AG08395 (cell line): ENCODE results near the gene SFTPA1.
"Not testable (repeated sequence)": the region's sequence is repeated elsewhere in the genome, so short reads cannot be mapped to it uniquely, and the experiment has no call there.

Experiments used
- DNase-seq: peaks from one replicate; pipeline ENCODE4 v3.0.0; 2012; ENCODE audit warnings: mixed read lengths, low spot score

The SFTPA1 gene

DNA sequence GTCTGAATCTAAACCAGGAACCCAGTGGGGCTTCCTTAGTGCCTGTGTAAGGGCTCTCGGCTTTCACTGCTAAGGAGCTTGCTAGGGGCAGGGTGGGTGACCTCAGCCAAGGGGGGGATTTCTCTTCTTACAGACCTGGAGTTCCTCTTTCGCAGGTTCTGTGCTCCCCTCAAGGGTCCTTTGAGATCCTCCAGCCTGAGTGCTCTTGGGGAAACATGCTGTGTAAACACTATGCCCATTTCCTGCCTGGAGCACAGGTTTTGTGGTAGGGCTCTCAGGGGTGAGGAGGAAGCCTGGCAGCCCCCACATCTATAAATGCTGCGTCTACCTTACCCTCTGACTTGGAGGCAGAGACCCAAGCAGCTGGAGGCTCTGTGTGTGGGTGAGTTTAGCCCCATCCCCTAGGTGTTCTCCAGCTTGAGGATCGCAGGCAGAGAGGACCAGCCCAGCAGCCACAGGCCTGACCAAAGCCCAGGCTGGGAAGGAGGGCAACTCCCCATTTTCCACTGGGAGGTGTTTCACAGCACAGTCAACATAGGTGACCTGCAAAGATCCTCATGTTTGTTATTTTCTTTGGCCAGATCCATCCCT, at the start of gene SFTPA1:
SFTPA1 (plus strand) TSS at position 339 of the 591 bp plus-strand sequence. CDS start 887 bp downstream, outside the sequence.
- DNase-seq = no peak

DNA sequence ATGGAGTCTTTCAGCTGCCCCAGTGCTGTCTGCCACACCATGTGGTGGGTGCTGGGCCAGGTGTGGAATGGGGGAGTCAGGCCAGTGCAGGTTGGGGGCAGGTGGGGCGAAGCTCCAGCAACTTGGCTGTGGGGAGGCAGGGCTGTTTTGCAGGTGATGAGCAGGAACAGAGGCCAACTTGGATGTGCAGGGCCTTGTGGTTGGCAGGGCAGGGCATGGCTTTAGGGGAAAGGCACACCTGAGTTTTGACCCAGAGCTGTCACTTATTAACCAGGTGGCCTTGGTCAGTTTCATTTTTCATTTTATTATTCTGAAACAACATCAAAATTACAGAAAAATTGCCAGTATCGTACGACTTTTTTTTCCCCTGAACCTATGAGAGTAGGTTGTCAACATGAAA, 49.5 kb upstream of the SFTPA1 start:
- no peak for DNase-seq

DNA sequence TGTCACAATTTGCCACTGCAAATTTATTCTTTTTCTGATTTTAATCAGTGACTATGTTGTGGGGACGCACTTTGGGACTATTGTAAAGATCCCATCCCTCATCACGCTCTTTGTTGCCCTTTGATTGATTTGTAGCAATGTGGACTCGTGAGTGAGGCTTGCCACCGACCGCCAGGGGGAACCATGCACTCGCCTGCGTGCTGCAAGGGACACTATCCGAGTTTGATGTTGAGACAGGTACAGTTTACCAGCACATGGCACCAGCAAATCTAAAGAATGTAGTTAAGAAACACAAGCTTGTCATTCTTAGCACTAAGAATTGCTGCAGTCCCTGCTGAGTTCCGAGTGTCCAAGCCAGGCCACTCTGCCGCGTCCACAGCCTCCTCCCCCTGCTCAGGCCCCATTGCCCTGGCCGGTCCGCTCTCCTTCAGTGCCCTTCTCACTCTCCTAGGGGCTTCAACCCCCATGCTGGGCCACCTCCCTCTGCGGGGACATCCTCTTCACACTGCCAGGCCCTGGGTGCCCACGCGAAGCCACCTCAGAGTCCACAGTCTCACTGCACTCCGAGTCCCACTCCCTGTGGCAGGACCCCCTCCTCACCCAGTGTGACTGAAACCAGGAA, 48.5 kb upstream of the SFTPA1 start:
- peak; percentile 62 for DNase-seq

DNA sequence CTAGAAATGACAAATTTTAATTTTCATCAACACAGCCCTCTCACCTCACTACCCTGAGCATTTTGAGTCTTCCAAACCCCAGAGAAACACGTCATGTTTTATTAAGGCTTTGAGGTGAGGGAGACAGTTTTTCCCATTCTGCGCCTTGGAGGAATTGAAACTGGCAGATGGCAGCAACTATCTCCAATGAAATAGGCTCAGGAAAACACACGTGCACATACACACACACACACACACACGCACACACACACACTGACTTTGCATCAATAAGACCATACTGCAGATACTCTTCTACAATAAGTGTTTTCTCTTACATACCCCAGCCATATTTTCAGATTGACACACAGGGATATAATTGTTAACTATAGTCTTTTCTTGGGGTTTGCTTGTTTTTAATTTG, 47.3 kb upstream of the SFTPA1 start:
- DNase-seq = no peak

DNA sequence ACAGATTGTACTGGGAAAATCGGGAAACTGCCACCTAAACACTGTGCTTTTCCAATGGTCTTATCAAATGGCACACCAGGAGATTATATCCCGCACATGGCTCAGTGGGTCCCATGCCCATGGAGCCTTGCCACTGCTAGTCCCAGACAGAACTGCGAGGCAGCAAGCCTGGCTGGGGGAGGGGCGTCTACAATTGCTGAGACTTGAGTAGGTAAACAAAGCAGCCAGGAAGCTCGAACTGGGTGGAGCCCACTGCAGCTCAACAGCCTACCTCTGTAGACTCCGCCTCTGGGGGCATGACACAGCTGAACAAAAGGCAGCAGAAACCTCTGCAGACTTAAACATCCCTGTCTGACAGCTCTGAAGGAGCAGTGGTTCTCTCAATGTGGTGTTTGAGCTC, 40.1 kb upstream of the SFTPA1 start:
- not testable (repeated sequence) for DNase-seq

DNA sequence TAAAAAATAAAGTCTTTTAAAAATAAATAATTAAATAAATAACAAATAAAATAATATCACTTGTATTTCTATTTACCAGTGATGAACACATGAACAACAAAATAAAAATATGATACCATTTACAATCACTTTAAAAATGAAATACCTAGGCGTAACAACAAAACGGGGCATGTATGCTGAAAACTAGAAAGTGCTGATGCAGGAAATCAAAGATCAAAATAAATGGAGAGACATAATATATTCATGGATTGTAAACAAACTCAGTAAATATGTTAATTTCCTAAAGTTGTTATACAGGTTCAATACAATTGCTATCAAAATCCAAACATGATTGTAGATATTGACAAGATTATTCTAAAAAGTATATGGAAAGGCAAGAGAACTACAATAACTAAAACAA, 31.4 kb upstream of the SFTPA1 start:
- no peak for DNase-seq

DNA sequence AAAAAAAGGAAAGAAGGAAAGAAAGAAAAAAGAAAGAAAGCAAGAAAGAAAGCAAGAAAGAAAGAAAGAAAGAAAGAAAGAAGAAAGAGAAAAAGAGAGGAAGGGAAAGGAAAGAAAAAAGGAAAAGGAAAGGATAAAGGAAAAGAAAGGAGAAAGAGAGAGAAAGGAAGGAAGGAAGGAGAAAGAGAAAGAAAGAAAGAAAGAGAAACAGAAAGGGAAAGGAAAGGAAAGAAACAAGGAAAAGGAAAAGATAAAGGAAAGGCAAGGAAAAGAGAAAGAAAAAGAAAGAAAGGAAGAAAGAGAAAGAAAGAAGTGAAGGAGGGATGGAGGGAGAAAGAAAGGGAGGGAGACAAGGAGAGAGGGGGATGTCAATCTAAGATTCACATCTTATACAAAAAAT, 29.7 kb upstream of the SFTPA1 start:
- DNase-seq = no peak

DNA sequence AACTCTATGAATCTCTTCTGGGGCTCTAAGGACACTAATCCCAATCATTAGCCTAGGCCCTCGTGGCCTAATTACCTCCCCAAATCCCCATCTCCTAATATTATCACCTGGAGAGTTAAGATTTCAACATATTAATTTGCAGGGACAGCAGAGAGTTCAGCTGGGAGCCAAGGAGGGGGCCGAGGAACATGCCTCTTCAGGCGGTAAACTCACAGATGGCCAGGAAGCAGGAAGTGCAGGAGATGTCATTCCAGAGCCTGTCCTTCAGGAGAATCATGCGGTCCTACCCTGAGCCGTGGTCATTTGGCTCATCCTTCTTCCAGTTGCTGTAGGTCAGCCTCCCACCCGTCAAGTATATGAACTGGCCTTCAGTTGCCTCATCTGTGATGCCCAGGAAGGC, 28.6 kb upstream of the SFTPA1 start:
- DNase-seq = no peak

DNA sequence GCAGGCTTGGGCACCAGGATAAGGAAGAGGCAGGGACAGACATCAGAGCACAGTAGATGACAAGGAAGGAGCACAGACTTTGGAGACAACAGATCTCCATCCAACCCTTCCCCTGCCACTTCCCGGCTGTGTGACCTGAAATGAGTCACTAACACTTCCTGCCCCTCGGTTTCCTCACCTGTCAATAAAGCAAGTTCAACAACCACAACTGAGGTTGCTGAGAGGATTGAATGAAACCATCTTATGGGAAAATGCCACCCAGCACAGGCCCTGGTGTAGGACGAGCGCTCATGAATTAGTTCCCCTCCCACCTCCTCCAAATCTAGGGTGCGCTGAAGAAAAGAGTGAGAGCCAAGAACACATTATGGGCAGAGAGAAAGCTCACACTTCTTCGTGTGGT, 27.8 kb upstream of the SFTPA1 start:
- not testable (repeated sequence) for DNase-seq

DNA sequence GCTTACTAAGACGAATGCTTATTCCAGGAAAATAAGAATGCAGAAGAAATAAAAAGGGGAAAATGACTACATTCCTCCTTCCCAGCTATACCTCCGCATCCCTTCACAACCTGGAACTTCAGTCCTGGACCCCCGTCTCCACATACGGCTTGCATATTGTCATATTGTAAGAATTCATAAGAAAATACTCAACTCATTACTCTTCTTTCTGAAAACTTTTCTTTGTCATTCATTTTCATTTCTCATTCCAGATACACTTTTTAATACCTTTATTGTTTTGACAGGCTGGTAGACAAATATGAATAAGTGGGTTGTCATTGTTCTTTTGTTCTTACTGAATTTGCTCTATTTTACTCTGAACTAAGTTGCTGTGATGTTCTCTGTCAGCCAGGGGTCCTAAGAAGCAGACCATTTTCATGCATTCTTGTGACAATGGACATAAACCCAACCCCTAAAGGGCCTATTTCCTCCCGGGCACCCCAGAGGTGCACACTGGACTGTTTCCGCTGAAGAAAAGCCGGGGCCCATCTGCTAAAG, 27.2 kb upstream of the SFTPA1 start:
- no peak for DNase-seq

DNA sequence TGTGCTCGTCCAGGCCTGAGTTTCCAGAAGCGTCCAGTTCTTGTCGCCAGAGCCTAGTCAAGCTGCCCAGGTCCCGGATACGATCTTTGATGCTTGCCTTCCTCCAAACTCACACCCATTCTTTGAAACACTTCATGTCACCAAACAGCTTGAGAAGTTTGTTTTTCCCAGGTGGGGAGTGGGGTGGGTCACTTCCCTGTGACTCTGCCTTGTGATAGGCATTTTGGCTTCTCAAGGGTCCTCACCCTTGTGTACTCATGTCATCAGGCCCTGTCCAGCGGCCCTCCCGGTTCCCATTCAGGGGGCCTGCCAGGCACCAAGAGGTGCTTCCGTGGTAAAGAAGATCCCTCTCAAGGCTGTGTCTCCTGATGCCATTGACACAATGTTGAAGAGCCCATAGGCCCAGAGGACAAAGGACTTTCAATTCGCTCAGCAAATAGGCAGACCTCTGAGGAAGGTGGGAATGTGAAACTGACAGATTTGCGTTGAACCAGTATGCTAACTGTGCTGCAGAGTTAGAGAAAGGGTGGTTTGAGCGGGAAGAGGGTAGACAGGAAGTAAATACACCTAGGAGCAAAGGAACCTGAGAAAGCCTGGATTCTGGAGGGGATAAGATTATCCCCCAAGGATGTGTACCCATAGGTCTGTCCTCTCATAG, 24.7 kb upstream of the SFTPA1 start:
- DNase-seq = no peak

DNA sequence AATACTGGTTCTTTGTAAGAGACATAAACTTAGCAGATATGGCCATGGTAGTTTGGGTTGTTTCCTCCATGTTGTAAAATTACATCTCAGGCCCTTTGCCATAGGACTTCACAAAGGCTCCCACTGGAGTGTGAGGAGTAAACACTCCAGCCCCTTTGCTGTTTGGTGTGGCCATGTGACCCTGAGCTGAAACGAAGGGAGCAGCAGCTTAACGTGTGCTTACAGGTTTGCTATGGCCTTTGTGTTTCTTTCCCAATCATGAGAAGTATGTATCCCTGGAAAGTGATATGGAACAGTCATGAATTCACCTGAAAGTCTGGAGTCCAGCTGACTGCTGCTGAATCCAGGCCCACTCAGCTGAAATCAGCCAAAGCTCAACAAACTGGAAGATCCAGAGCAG, 23.8 kb upstream of the SFTPA1 start:
- no peak for DNase-seq

DNA sequence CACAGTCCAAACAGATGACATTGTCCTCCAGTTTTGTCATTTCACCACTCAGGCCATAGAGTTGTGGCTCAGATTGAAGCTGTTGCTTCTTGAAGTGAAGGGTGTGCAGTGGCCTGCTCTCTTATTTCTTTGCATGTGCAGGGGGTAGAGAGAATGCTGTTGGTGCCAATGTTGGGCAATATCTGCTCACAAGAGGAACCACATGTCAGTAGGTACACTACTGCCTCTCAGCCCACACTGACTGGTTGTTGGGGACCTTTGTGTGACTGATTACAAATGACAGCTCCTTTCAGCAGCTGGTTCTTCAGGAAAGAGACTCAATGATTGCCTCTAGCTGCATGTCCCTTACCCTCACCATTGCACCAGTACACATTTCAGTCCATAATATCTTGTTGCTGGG, 21.9 kb upstream of the SFTPA1 start:
- no peak for DNase-seq

DNA sequence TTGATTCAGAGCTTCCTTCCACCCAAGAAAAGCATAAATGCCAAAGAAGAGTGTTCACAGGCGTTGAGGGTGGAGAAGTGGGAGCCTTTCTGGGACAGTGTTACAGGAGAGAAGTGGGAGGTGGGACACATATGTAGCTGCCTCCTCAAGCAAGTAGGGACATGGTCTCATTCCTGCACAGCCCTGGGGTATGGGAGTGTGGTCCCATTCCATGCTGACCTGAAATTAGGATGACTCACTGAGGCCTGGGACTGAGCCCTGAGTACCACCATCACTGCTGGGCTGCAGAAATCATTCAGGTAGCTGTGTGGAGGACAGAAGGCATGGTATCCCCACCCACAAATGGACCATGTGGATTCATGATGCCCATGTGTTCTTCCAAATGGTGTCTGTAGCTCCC, 17.4 kb upstream of the SFTPA1 start:
- DNase-seq = no peak

DNA sequence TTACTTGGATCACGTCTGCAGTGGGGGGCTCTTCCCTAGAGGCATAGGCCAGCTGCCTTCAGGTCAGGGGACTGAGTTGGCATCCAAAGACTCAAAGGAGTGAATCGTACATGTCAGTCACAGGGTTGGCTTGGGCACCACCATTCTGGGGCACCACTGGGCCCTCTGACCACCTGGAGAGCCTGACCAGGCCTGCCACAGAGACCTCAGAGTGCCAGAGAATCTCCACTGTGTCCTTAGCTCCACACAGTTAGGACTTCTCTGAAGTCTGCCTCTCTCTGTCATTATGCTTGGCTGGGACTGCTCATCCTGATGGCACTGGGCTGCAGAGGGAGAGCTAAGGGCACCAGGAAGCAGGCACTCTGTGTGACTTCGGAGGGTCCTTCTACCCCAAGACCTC, 16.2 kb upstream of the SFTPA1 start:
- DNase-seq = not testable (repeated sequence)

DNA sequence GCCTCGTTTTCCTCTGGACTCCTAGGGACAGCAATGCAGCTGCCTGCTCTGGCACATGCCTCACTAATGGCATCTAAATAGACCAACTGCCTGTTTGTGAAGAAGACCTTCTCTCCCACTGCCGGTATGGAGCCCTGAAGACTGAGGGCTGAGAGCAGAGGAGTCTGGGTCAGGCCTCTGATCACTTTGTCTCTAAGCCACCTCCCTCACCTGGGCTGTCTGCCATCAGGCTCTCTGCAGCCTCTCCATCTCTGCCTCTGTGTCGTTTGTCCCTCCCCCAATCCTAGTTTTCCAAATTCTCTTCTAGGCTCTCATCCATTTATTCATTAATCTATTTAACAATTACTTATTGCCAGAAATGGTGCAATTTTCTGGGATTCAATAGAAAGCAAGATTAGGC, 15.2 kb upstream of the SFTPA1 start:
- DNase-seq = no peak

DNA sequence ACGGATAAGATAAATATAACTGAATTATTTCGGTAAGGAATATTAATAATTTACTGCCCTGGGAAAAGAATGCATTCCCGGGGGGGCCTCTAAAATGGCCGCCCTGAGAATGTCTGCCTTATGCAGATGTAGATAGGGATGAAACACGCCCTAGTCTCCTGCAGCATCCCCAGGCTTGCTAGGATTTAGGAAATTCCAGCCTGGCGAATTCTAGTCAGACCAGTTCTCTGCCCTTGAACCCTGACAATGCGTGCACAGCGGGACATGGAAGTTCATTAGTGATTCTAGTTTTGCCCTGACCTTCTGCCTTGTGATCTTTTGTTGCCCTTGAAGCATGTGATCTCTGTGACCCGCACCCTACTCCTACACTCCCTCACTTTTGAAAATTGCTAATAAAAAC, 11.1 kb upstream of the SFTPA1 start:
- not testable (repeated sequence) for DNase-seq

DNA sequence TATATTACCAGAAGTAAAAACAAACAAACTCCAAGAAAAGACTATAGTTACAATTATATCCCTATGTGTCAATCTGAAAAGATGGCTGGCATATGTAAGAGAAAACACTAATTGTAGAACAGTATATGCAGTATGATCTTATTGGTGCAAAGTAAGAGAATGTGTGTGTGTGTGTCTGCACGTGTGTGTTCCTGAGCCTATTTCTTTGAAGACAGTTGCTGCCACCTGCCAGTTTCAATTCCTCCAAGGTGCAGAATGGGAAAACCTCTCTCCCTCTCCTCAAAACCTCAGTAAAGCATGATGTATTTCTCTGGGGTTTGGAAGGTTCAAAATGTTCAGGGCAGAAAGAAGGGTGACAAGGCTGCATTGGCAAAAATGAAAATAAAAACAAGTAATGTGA, 8.8 kb upstream of the SFTPA1 start:
- no peak for DNase-seq

DNA sequence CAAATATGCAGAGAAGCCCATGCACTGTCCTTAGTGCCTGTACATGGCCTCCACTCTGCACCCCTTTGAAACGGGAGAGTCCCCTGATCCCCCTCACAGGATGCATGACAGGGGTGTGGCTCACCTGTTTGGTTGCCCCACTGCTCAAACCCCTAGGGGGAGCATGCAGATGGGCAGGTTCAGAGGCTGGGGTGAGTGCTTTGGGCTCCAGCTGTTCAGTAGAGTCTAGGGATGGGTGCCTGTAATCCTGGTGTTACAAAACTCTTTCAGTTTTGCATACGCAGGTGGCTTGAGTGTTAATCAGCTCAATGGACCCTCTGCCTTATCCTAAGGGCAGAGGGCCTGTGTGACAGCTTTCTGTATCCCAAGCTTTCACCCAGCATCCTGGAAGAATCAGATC, 7.8 kb upstream of the SFTPA1 start:
- DNase-seq = no peak

DNA sequence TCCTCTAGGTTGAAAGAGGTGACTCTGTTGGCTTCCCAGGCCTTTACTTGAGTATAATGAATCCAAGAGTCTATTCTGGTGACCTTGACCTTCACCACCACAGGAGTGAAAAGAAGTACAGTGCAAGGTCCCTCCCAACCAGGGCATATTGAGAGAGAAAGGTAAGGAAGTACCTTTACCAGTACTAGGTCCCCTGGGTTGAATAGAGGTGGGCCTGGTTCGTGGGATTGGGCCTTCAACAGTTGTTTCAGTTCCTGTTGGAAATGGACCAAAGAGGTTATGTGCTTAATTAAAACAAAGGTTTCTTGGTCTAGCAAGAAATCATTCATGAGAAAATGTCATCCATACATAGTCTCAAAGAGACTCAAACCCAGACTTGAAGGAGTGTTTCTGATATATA, 6.4 kb upstream of the SFTPA1 start:
- no peak for DNase-seq

DNA sequence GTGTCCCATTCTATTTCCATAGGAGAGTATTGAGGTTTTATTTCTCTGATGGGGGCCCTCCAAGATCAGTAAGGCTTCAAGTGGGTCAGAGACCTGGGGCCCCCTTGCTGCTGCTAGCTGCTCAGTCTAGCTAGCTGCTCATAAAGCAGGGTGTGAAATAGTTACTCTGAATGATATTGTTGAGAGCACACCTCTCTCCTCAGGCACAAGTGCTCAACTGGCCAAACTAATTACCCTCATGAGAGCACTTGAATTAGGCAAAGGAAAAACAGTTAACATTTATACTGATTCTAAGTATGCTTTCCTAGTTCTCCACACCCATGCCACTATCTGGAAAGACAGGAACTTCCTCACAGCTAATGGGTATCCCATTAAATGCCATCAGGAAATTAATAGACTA, 5.4 kb upstream of the SFTPA1 start:
- no peak for DNase-seq

DNA sequence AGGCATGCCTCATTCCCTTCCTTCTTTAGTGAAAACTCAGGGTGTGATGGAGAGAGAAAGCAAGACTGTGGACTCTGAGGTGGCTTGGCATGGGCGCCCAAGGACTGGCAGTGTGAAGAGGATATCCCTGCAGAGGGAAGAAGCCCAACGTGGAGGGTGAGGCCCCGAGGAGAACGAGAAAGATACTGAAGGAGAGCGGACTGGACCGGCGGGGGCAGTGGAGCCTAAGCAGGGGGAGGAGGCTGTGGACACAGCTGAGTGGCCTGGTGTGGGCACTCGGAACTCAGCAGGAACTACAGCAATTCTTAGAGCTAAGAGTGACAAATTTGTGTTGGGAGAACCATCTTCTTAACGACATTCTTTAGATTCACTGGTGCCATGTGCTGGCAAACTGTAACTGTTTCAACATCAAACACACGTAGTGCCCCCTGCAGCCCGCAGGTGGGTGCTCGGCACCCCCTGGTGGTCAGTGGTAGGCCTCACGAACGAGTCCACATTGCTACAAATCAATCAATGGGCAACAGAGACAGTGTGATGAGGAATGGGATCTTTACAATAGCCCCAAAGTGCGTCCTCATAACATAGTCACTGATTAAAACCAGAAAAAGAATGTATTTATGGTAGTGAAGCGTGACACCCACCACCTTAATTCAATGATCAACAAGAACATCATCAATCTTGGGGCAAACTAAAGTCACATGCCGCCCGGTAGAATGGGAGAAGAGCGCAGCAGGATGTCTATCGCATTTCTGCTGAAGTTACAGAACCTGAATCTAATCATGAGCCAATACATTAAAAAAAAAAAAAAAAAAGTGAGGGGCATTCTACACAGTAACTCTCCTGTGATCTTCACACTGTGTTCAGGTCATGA, 2.0 kb upstream of the SFTPA1 start:
- DNase-seq = peak; percentile 8
